HepG2 (cell line): ENCODE measurements around the gene IL27RA. TPM values are rescaled to one million over a fixed set of nuclear protein-coding genes. Genes with fewer than 3 reads are reported as not detected.
A peak's percentile ranks its signal among the peaks of the same experiment; 100 is the strongest.

Experiments
- FOSL1 ChIP-seq: sonication (generic); formaldehyde crosslinking; IDR thresholded peaks from 2 replicates; pipeline ENCODE4 v1.9.0; 2021; ENCODE audit warnings: missing genetic modification reagents, borderline replicate concordance
- JUND ChIP-seq: sonication (generic); formaldehyde crosslinking; IDR thresholded peaks from 2 replicates; pipeline ENCODE4 v1.8.0; 2022; ENCODE audit warnings: mild to moderate bottlenecking, missing genetic modification reagents
- KDM5A ChIP-seq: fragments of 200-600 bp; sonication (generic); IDR thresholded peaks from 2 replicates; pipeline ENCODE4 v1.7.0; 2018; ENCODE audit warnings: antibody characterized with exemption, mild to moderate bottlenecking, low read length, borderline replicate concordance
- LCORL ChIP-seq, 2 experiments: fragments of 450-650 bp in 1 of 2; sonication (generic) in 1 of 2; formaldehyde crosslinking in 1 of 2; IDR thresholded peaks; 2 replicates each; pipeline versions ENCODE4 v1.5.0 to v1.6.1; 2017 to 2020; ENCODE audit warnings: antibody characterized with exemption in 1 of 2, missing genetic modification reagents in 1 of 2
- MAX ChIP-seq: IDR thresholded peaks from 2 replicates; pipeline ENCODE4 v1.6.1; 2012; ENCODE audit warnings: inconsistent platforms
- MLLT10 ChIP-seq: sonication (generic); formaldehyde crosslinking; IDR thresholded peaks from 2 replicates; pipeline ENCODE4 v1.4.0; 2020; ENCODE audit warnings: missing genetic modification reagents
- NFYB ChIP-seq: sonication (generic); formaldehyde crosslinking; IDR thresholded peaks from 2 replicates; pipeline ENCODE4 v1.4.0; 2020; ENCODE audit warnings: missing genetic modification reagents
- PBX3 ChIP-seq: sonication (generic); formaldehyde crosslinking; IDR thresholded peaks from 2 replicates; pipeline ENCODE4 v1.8.1; 2023; ENCODE audit warnings: missing genetic modification reagents, inconsistent platforms, borderline replicate concordance
- PHB2 ChIP-seq: fragments of 450-650 bp; IDR thresholded peaks from 2 replicates; pipeline ENCODE4 v1.6.1; 2018; ENCODE audit not compliant: partially characterized antibody
- POLR2AphosphoS2 ChIP-seq: IDR thresholded peaks from 2 replicates; pipeline ENCODE4 v1.6.1; 2011; ENCODE audit warnings: low read depth, low read length, improper control_type of control experiment
- POLR2G ChIP-seq: fragments of 200-400 bp; formaldehyde crosslinking; IDR thresholded peaks from 2 replicates; pipeline ENCODE4 v1.6.1; 2018; ENCODE audit warnings: mild to moderate bottlenecking, low read depth, low read length, moderate library complexity
- TBX3 ChIP-seq: fragments of 450-650 bp; IDR thresholded peaks from 2 replicates; pipeline ENCODE4 v1.6.1; 2017; ENCODE audit warnings: antibody characterized with exemption, mild to moderate bottlenecking, inconsistent platforms, borderline replicate concordance
- TCF12 ChIP-seq, 2 experiments: fragments of 450-650 bp in 1 of 2; sonication (generic) in 1 of 2; formaldehyde crosslinking in 1 of 2; IDR thresholded peaks; 2 replicates each; pipeline versions ENCODE4 v1.6.1 to v1.8.0; 2017 to 2022; ENCODE audit warnings: antibody characterized with exemption in 1 of 2, mild to moderate bottlenecking in 1 of 2, missing genetic modification reagents in 1 of 2, moderate library complexity in 1 of 2
- TEAD2 ChIP-seq: sonication (generic); formaldehyde crosslinking; IDR thresholded peaks from 2 replicates; pipeline ENCODE4 v1.9.0; 2021; ENCODE audit warnings: missing genetic modification reagents
- ZFP82 ChIP-seq: sonication (generic); formaldehyde crosslinking; IDR thresholded peaks from 2 replicates; pipeline ENCODE4 v1.5.1; 2020; ENCODE audit warnings: mild to moderate bottlenecking, missing genetic modification reagents, borderline replicate concordance
- ZNF101 ChIP-seq: sonication (generic); formaldehyde crosslinking; IDR thresholded peaks from 2 replicates; pipeline ENCODE4 v1.4.0; 2020; ENCODE audit warnings: mild to moderate bottlenecking, low read depth, missing genetic modification reagents, borderline replicate concordance
- ZNF382 ChIP-seq: sonication (generic); formaldehyde crosslinking; IDR thresholded peaks from 2 replicates; pipeline ENCODE4 v1.5.0; 2020; ENCODE audit warnings: missing genetic modification reagents, mild to moderate bottlenecking, borderline replicate concordance
- ZNF552 ChIP-seq: sonication (generic); formaldehyde crosslinking; IDR thresholded peaks from 2 replicates; pipeline ENCODE4 v1.9.0; 2022; ENCODE audit warnings: missing genetic modification reagents, mild to moderate bottlenecking, borderline replicate concordance
- ZNF770 ChIP-seq: sonication (generic); formaldehyde crosslinking; IDR thresholded peaks from 2 replicates; pipeline ENCODE4 v1.5.0; 2020; ENCODE audit warnings: mild to moderate bottlenecking, missing genetic modification reagents
- polyA plus RNA-seq, 8 experiments: library from polyadenylated mRNA; depleted of rRNA in 3 of 8; stranded (reverse) in 7 of 8; unstranded in 1 of 8; fragments of >200 nt; fragmentation: Illumina TruSeq in 4 of 8; extraction: Trizol in 4 of 8; gene quantifications; 2 replicates each; pipeline versions ENCODE4 v1.2.1 to v1.2.3, GENCODE V29; 2011 to 2016; ENCODE audit warnings: low read depth in 4 of 8, missing spikeins in 1 of 8, mixed read lengths in 1 of 8; ENCODE audit not compliant: insufficient read depth in 1 of 8
- total RNA-seq, 5 experiments: library from RNA; depleted of rRNA; stranded (reverse); fragments of >200 nt; fragmentation: Illumina TruSeq; extraction: Trizol; gene quantifications; 2 replicates each; pipeline ENCODE4 v1.2.3, GENCODE V29; 2016; ENCODE audit warnings: low read depth in 1 of 5
- TF ChIP-seq, protein P1 (sequence below): sonication (generic); formaldehyde crosslinking; IDR thresholded peaks from 2 replicates; pipeline ENCODE4 v1.8.0; 2022; ENCODE audit warnings: missing genetic modification reagents, low read depth, mild to moderate bottlenecking, borderline replicate concordance
- TF ChIP-seq, protein P2 (sequence below): conservative IDR thresholded peaks from 2 replicates; pipeline ENCODE4 v1.6.1; 2018; ENCODE audit warnings: missing genetic modification reagents

Gene IL27RA
- total and polyA plus RNA-seq, 2 of the 13 experiments (the other 11 are each of a cell fraction or from before 2014, with no cell fraction given): 3.5 to 8.1 TPM

- no peak for TF ChIP-seq TCF12 (IDR thresholded peaks at IDR 0.05)
- no peak for TF ChIP-seq TCF12 (CRISPR knock-in tag; IDR thresholded peaks at IDR 0.05)
- TF ChIP-seq KDM5A: peak; percentile 83
- no peak for TF ChIP-seq TBX3
- peak; percentile 84 for TF ChIP-seq POLR2G
- peak; percentile 36 for TF ChIP-seq MAX
- TF ChIP-seq MLLT10 (CRISPR knock-in tag): no peak
- no peak for TF ChIP-seq TEAD2
- TF ChIP-seq ZFP82 (CRISPR knock-in tag): no peak
- no peak for TF ChIP-seq ZNF101
- TF ChIP-seq PBX3: no peak
- TF ChIP-seq, protein P1, sequence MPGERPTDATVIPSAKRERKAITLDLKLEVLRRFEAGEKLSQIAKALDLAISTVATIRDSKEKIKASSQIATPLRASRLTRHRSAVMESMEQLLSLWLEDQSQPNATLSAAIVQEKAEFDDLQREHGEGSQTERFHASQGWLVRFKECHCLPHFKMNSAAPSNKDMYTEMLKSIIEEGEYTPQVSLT (CRISPR knock-in tag): no peak
- no peak for TF ChIP-seq POLR2AphosphoS2
- TF ChIP-seq NFYB (CRISPR knock-in tag): peak; percentile 84
- no peak for TF ChIP-seq FOSL1 (CRISPR knock-in tag)
- TF ChIP-seq ZNF552 (CRISPR knock-in tag): no peak
- TF ChIP-seq ZNF382 (CRISPR knock-in tag): no peak
- TF ChIP-seq, protein P2, sequence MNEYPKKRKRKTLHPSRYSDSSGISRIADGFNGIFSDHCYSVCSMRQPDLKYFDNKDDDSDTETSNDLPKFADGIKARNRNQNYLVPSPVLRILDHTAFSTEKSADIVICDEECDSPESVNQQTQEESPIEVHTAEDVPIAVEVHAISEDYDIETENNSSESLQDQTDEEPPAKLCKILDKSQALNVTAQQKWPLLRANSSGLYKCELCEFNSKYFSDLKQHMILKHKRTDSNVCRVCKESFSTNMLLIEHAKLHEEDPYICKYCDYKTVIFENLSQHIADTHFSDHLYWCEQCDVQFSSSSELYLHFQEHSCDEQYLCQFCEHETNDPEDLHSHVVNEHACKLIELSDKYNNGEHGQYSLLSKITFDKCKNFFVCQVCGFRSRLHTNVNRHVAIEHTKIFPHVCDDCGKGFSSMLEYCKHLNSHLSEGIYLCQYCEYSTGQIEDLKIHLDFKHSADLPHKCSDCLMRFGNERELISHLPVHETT (CRISPR knock-in tag): peak; percentile 85; the same call in 1 of the 2 replicates
- 0 out of 2 replicates have a peak, but pooled peaks have one; percentile 23 for TF ChIP-seq ZNF770
- TF ChIP-seq LCORL (IDR thresholded peaks at IDR 0.05): no peak
- 0 out of 2 replicates have a peak, but pooled peaks have one; percentile 31 for TF ChIP-seq LCORL (CRISPR knock-in tag; IDR thresholded peaks at IDR 0.05)
- TF ChIP-seq PHB2: no peak
- no peak for TF ChIP-seq JUND (CRISPR knock-in tag)
Observed at GRCh38 chr19:14080887-14081796, 49.6 kb downstream of the IL27RA start (continued).
